BLaER1 treated with 17β-estradiol and CSF1 and Interleukin-3, amounts not matched to agents 10 nM and 100 nM (cell line): Measurements from ENCODE around the gene TOGARAM2.

Experiments used
- H3K27ac ChIP-seq, 11 experiments: shearing (Covaris generic); formaldehyde crosslinking; 2 replicates each; pipeline ENCODE4 v1.8.1; 2022
- H3K27me3 ChIP-seq, 11 experiments: shearing (Covaris generic); formaldehyde crosslinking; 2 replicates each; pipeline ENCODE4 v1.8.1; 2022
- H3K36me3 ChIP-seq, 11 experiments: shearing (Covaris generic); formaldehyde crosslinking; 2 replicates each; pipeline ENCODE4 v1.8.1; 2022
- H3K4me1 ChIP-seq, 10 experiments: shearing (Covaris generic); formaldehyde crosslinking; 2 replicates each; pipeline ENCODE4 v1.8.1; 2022
- H3K4me2 ChIP-seq, 11 experiments: shearing (Covaris generic); formaldehyde crosslinking; 2 replicates each; pipeline ENCODE4 v1.8.1; 2022
- H3K4me3 ChIP-seq, 10 experiments: shearing (Covaris generic); formaldehyde crosslinking; 2 replicates each; pipeline ENCODE4 v1.8.1; 2022
- H3K9ac ChIP-seq, 11 experiments: shearing (Covaris generic); formaldehyde crosslinking; 2 replicates each; pipeline ENCODE4 v1.8.1; 2022
- H3K9me3 ChIP-seq, 11 experiments: shearing (Covaris generic); formaldehyde crosslinking; replicated peaks in 1 of 11; 2 replicates each; pipeline ENCODE4 v1.8.1; 2022
- H4K20me1 ChIP-seq, 11 experiments: shearing (Covaris generic); formaldehyde crosslinking; 2 replicates each; pipeline ENCODE4 v1.8.1; 2022
- Cebpa-rat ChIP-seq, 11 experiments: shearing (Covaris generic); IDR thresholded peaks; 2 replicates each; pipeline ENCODE4 v1.8.1; 2022

Gene TOGARAM2

GRCh38 chr2:29016504-29016903 lies 35.4 kb downstream of the TOGARAM2 start:
- H3K4me1 ChIP-seq: peaks cover 71 to 86% (median 75%) of the 10 kb centered on the region in 10 experiments
- peak overlapping the region; percentile 83 to 99 (median 97) for H3K4me2 ChIP-seq
- H3K9me3 ChIP-seq: peaks cover 0 to 11% (median 0%) of the 10 kb centered on the region in 11 experiments; a peak in 2 of 22 replicates
- no peak overlapping the region for H3K4me3 ChIP-seq
- H4K20me1 ChIP-seq: peaks cover 0 to 12% (median 0%) of the 10 kb centered on the region in 11 experiments; a peak in 2 of 22 replicates
- H3K27ac ChIP-seq: peak overlapping the region; percentile 8 to 93 (median 82); a peak in 17 of 22 replicates
- no peak for TF ChIP-seq Cebpa-rat (IDR thresholded peaks at IDR 0.05)
- no peaks in the 10 kb centered on the region for H3K36me3 ChIP-seq
- no peaks in the 10 kb centered on the region for H3K27me3 ChIP-seq
- H3K9ac ChIP-seq: peak overlapping the region in 7 of 11 experiments; percentile 3 to 40 (median 14); a peak in 7 of 22 replicates

- no peaks in the 10 kb centered on the region for H3K36me3 ChIP-seq
- no peak overlapping the region for H3K4me3 ChIP-seq
- H3K4me2 ChIP-seq: peak overlapping the region in 5 of 11 experiments; percentile 83 to 98 (median 94); a peak in 9 of 22 replicates
- H3K9ac ChIP-seq: no peak overlapping the region
- H3K4me1 ChIP-seq: peaks cover 66 to 77% (median 69%) of the 10 kb centered on the region in 10 experiments
- H4K20me1 ChIP-seq: no peaks in the 10 kb centered on the region
- H3K27ac ChIP-seq: peak overlapping the region in 1 of 11 experiments; percentile 27; a peak in 2 of 22 replicates
- H3K27me3 ChIP-seq: no peaks in the 10 kb centered on the region
- H3K9me3 ChIP-seq: peaks cover 0 to 11% (median 0%) of the 10 kb centered on the region in 11 experiments; a peak in 2 of 22 replicates
- no peak for TF ChIP-seq Cebpa-rat (IDR thresholded peaks at IDR 0.05)
Observed at GRCh38 chr2:29017716-29018435, 36.8 kb downstream of the TOGARAM2 start.

GRCh38 chr2:29021886-29022285 lies 40.8 kb downstream of the TOGARAM2 start:
- no peak for TF ChIP-seq Cebpa-rat (IDR thresholded peaks at IDR 0.05)
- no peaks in the 10 kb centered on the region; a peak in 1 of 22 replicates for H3K36me3 ChIP-seq
- peak overlapping the region in 2 of 11 experiments; percentile 28 to 52; a peak in 4 of 22 replicates for H3K27ac ChIP-seq
- H3K9ac ChIP-seq: no peak overlapping the region; a peak in 1 of 22 replicates
- H3K4me2 ChIP-seq: peak overlapping the region; percentile 24 to 72 (median 56)
- H4K20me1 ChIP-seq: no peaks in the 10 kb centered on the region
- H3K9me3 ChIP-seq: peaks cover 0 to 18% (median 0%) of the 10 kb centered on the region in 11 experiments; a peak in 3 of 22 replicates
- H3K4me1 ChIP-seq: peaks cover 26 to 37% (median 29%) of the 10 kb centered on the region in 10 experiments
- no peak overlapping the region for H3K4me3 ChIP-seq
- no peaks in the 10 kb centered on the region for H3K27me3 ChIP-seq

GRCh38 chr2:29022679-29023078 lies 41.6 kb downstream of the TOGARAM2 start:
- Histone ChIP-seq H3K9ac (no peak overlapping the region), H4K20me1 (no peaks in the 10 kb centered on the region), H3K4me2 (no peak overlapping the region), H3K4me1 (peaks cover 18 to 29% (median 22%) of the 10 kb centered on the region in 10 experiments), H3K27me3 (no peaks in the 10 kb centered on the region), H3K4me3 (no peak overlapping the region), H3K27ac (no peak overlapping the region), H3K9me3 (peaks cover 0 to 18% (median 0%) of the 10 kb centered on the region in 11 experiments; a peak in 3 of 22 replicates), H3K36me3 (no peaks in the 10 kb centered on the region; a peak in 1 of 22 replicates)
- TF ChIP-seq Cebpa-rat (IDR thresholded peaks at IDR 0.05): no peak

- no peak overlapping the region for H3K4me2 ChIP-seq
- H3K27me3 ChIP-seq: no peaks in the 10 kb centered on the region
- TF ChIP-seq Cebpa-rat (IDR thresholded peaks at IDR 0.05): no peak
- H3K4me3 ChIP-seq: no peak overlapping the region
- peaks cover 13 to 24% (median 21%) of the 10 kb centered on the region in 10 experiments for H3K4me1 ChIP-seq
- no peak overlapping the region for H3K27ac ChIP-seq
- no peak overlapping the region for H3K9ac ChIP-seq
- H4K20me1 ChIP-seq: no peaks in the 10 kb centered on the region
- H3K36me3 ChIP-seq: no peaks in the 10 kb centered on the region; a peak in 1 of 22 replicates
- H3K9me3 ChIP-seq: peaks cover 0 to 18% (median 0%) of the 10 kb centered on the region in 11 experiments; a peak in 3 of 22 replicates
Observed at GRCh38 chr2:29023188-29023587, 42.1 kb downstream of the TOGARAM2 start.

GRCh38 chr2:29024882-29025430 lies 43.9 kb downstream of the TOGARAM2 start:
- Histone ChIP-seq H3K4me1 (peaks cover 9 to 23% (median 20%) of the 10 kb centered on the region in 10 experiments), H3K9me3 (peaks cover 0 to 10% (median 0%) of the 10 kb centered on the region in 11 experiments; a peak in 3 of 22 replicates), H3K9ac (no peak overlapping the region), H3K4me2 (no peak overlapping the region), H3K36me3 (no peaks in the 10 kb centered on the region; a peak in 1 of 22 replicates), H3K27ac (no peak overlapping the region), H3K27me3 (no peaks in the 10 kb centered on the region), H4K20me1 (no peaks in the 10 kb centered on the region), H3K4me3 (no peak overlapping the region)
- TF ChIP-seq Cebpa-rat (IDR thresholded peaks at IDR 0.05): no peak

GRCh38 chr2:29025711-29026110 lies 44.6 kb downstream of the TOGARAM2 start:
- Histone ChIP-seq H4K20me1 (no peaks in the 10 kb centered on the region), H3K9me3 (peaks cover 0 to 7% (median 0%) of the 10 kb centered on the region in 11 experiments; a peak in 1 of 22 replicates), H3K4me3 (no peak overlapping the region), H3K36me3 (no peaks in the 10 kb centered on the region; a peak in 1 of 22 replicates), H3K9ac (no peak overlapping the region), H3K4me2 (no peak overlapping the region), H3K27ac (no peak overlapping the region), H3K27me3 (no peaks in the 10 kb centered on the region), H3K4me1 (peaks cover 9 to 18% (median 15%) of the 10 kb centered on the region in 10 experiments)
- no peak for TF ChIP-seq Cebpa-rat (IDR thresholded peaks at IDR 0.05)

- no peak for TF ChIP-seq Cebpa-rat (IDR thresholded peaks at IDR 0.05)
Observed at GRCh38 chr2:29031046-29031445, 49.9 kb downstream of the TOGARAM2 start.

GRCh38 chr2:29032189-29032588 lies 51.1 kb downstream of the TOGARAM2 start:
- TF ChIP-seq Cebpa-rat (IDR thresholded peaks at IDR 0.05): no peak
- no peak overlapping the region for H3K9ac ChIP-seq
- H3K9me3 ChIP-seq: no peaks in the 10 kb centered on the region
- H3K4me3 ChIP-seq: no peak overlapping the region
- no peak overlapping the region for H3K27ac ChIP-seq
- H4K20me1 ChIP-seq: no peaks in the 10 kb centered on the region
- H3K27me3 ChIP-seq: no peaks in the 10 kb centered on the region
- H3K4me2 ChIP-seq: no peak overlapping the region
- peaks cover 0 to 26% (median 10%) of the 10 kb centered on the region in 10 experiments; a peak in 12 of 20 replicates for H3K4me1 ChIP-seq
- H3K36me3 ChIP-seq: 0 out of 22 replicates have a peak, but pooled peaks cover 0 to 7% (median 0%) of the 10 kb centered on the region in 11 experiments

More at GRCh38 chr2:29031046-29031445, 49.9 kb downstream of the TOGARAM2 start:
- peaks cover 0 to 7% (median 0%) of the 10 kb centered on the region in 11 experiments; a peak in 1 of 22 replicates for H3K36me3 ChIP-seq
- no peaks in the 10 kb centered on the region for H3K27me3 ChIP-seq
- H3K9me3 ChIP-seq: no peaks in the 10 kb centered on the region
- no peak overlapping the region for H3K4me3 ChIP-seq
- no peak overlapping the region for H3K9ac ChIP-seq
- H3K27ac ChIP-seq: no peak overlapping the region
- H3K4me2 ChIP-seq: no peak overlapping the region
- peaks cover 0 to 26% (median 10%) of the 10 kb centered on the region in 10 experiments; a peak in 12 of 20 replicates for H3K4me1 ChIP-seq
- H4K20me1 ChIP-seq: no peaks in the 10 kb centered on the region
